NCI-H345 (cell line): ENCODE results near the gene PREP.
"Not testable (repeated sequence)": the region's sequence is repeated elsewhere in the genome, so short reads cannot be mapped to it uniquely, and the experiment has no call there.

Experiments
- DNase-seq: peaks from one replicate; lab custom pipeline; 2025; lab: John Stamatoyannopoulos, UW

The PREP gene

GRCh38 chr6:105402939-105403935 lies at the start of gene PREP:
TSS of gene PREP (minus strand) at chr6:105403082. CDS start at chr6:105402891, 191 bp downstream.
- DNase-seq = peak; percentile 85

GRCh38 chr6:105452376-105452775 lies 49.5 kb upstream of the PREP start:
- no peak for DNase-seq

- no peak for DNase-seq
Measured at GRCh38 chr6:105449756-105450390, 47.0 kb upstream of the PREP start.

GRCh38 chr6:105445481-105445880 lies 42.6 kb upstream of the PREP start:
- no peak for DNase-seq

- DNase-seq = no peak
Measured at GRCh38 chr6:105443941-105444340, 41.1 kb upstream of the PREP start.

- no peak for DNase-seq
Measured at GRCh38 chr6:105442369-105442768, 39.5 kb upstream of the PREP start.

GRCh38 chr6:105437236-105437635 lies 34.4 kb upstream of the PREP start:
- DNase-seq = no peak

- DNase-seq = no peak
Measured at GRCh38 chr6:105433723-105434122, 30.8 kb upstream of the PREP start.

- no peak for DNase-seq
Measured at GRCh38 chr6:105432797-105433196, 29.9 kb upstream of the PREP start.

- DNase-seq = peak; percentile 41
Measured at GRCh38 chr6:105431226-105431625, 28.3 kb upstream of the PREP start.

GRCh38 chr6:105430685-105431084 lies 27.8 kb upstream of the PREP start:
- DNase-seq = no peak

- DNase-seq = no peak
Measured at GRCh38 chr6:105429676-105430075, 26.8 kb upstream of the PREP start.

GRCh38 chr6:105428342-105428957 lies 25.6 kb upstream of the PREP start:
- DNase-seq = no peak

- peak; percentile 44 for DNase-seq
Measured at GRCh38 chr6:105424175-105424783, 21.4 kb upstream of the PREP start.

GRCh38 chr6:105416971-105417370 lies 14.1 kb upstream of the PREP start:
- not testable (repeated sequence) for DNase-seq

- DNase-seq = no peak
Measured at GRCh38 chr6:105409734-105410133, 6.9 kb upstream of the PREP start.

- DNase-seq = no peak
Measured at GRCh38 chr6:105402090-105402938, 568 bp downstream of the PREP start.

GRCh38 chr6:105401247-105402089 lies 1.4 kb downstream of the PREP start:
- no peak for DNase-seq

- DNase-seq = no peak
Measured at GRCh38 chr6:105400501-105400900, 2.4 kb downstream of the PREP start.

- DNase-seq = no peak
Measured at GRCh38 chr6:105398859-105399258, 4.0 kb downstream of the PREP start.
